Renal cortex interstitium (tissue), 3 donors: ENCODE measurements around the gene NIFK. TPM values are rescaled to one million over a fixed set of nuclear protein-coding genes. Genes with fewer than 3 reads are reported as not detected.

Source experiments
- polyA plus RNA-seq, 3 donors: library from polyadenylated mRNA; unstranded; fragments of 120-200 nt; gene quantifications; one replicate each; pipeline ENCODE4 v1.2.1, GENCODE V29; 2013; ENCODE audit not compliant: insufficient read length in 3 of 3

NIFK gene
- polyA plus RNA-seq, 3 donors: 60.9 to 77.9 (median 62.8) TPM

Other genes starting within 250 kb of the NIFK start
- gene RNU4ATAC, start 206.0 kb downstream of the NIFK start, polyA plus RNA-seq: 1 to 10 TPM in 2 of 3 donors, not detected in 1; 1.8 to 2.6 TPM
- gene CLASP1, start 87.4 kb downstream of the NIFK start, polyA plus RNA-seq: 10 to 100 TPM; 42.0 to 47.8 (median 47.5) TPM
- gene TSN, start 18.8 kb upstream of the NIFK start, polyA plus RNA-seq: 100 to 1,000 TPM in 1 of 3 donors, 10 to 100 TPM in 2; 84.9 to 105 (median 90.8) TPM